ENCODE measurements around the gene UMPS.

DNA sequence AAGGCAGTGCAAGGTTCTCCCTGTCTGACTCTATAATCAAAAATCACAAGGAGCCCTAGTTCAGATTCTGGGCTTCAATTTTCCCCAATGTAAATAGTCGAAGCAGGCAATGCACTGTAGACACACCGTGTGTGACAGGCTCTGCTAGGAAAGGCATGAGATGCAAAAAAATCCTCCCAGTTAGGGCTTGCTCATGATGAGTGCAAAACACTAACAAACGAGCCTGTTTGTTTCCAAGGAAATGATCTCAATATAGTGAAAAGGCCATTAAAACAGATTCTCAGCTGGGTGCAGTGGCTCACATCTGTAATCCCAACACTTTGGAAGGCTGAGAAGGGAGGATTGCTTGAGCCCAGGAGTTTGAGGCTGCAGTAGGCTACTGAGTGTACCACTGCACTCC lies 55.7 kb downstream of the UMPS start:
- TF ChIP-seq, protein P1, sequence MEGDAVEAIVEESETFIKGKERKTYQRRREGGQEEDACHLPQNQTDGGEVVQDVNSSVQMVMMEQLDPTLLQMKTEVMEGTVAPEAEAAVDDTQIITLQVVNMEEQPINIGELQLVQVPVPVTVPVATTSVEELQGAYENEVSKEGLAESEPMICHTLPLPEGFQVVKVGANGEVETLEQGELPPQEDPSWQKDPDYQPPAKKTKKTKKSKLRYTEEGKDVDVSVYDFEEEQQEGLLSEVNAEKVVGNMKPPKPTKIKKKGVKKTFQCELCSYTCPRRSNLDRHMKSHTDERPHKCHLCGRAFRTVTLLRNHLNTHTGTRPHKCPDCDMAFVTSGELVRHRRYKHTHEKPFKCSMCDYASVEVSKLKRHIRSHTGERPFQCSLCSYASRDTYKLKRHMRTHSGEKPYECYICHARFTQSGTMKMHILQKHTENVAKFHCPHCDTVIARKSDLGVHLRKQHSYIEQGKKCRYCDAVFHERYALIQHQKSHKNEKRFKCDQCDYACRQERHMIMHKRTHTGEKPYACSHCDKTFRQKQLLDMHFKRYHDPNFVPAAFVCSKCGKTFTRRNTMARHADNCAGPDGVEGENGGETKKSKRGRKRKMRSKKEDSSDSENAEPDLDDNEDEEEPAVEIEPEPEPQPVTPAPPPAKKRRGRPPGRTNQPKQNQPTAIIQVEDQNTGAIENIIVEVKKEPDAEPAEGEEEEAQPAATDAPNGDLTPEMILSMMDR (conservative IDR thresholded peaks at IDR 0.05; ENCODE audit: low read depth, low read length) = no peak
- no peak for TF ChIP-seq RCOR1 (IDR thresholded peaks at IDR 0.05; ENCODE audit: insufficient replicate concordance, low read length)
- TF ChIP-seq CEBPB (IDR thresholded peaks at IDR 0.05; ENCODE audit: low read depth, low read length) = no peak
- no peak for TF ChIP-seq FOS (IDR thresholded peaks at IDR 0.05; ENCODE audit: low read depth, low read length)
- TF ChIP-seq MAZ (IDR thresholded peaks at IDR 0.05; ENCODE audit: borderline replicate concordance, low read depth, low read length) = no peak
- TF ChIP-seq NFE2L2 (IDR thresholded peaks at IDR 0.05; ENCODE audit: low read depth, low read length) = no peak
- TF ChIP-seq, protein P2, sequence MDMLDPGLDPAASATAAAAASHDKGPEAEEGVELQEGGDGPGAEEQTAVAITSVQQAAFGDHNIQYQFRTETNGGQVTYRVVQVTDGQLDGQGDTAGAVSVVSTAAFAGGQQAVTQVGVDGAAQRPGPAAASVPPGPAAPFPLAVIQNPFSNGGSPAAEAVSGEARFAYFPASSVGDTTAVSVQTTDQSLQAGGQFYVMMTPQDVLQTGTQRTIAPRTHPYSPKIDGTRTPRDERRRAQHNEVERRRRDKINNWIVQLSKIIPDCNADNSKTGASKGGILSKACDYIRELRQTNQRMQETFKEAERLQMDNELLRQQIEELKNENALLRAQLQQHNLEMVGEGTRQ (IDR thresholded peaks at IDR 0.05; ENCODE audit: low read depth, low read length) = no peak
- TF ChIP-seq RAD21 (IDR thresholded peaks at IDR 0.05; ENCODE audit: low read length) = no peak
- TF ChIP-seq POLR2A (IDR thresholded peaks at IDR 0.05; ENCODE audit: low read depth, low read length) = no peak
- TF ChIP-seq MAFK (IDR thresholded peaks at IDR 0.05; ENCODE audit: low read depth, low read length) = no peak
- no peak for TF ChIP-seq RFX5 (IDR thresholded peaks at IDR 0.05; ENCODE audit: low read depth, low read length)
- TF ChIP-seq, protein P3, sequence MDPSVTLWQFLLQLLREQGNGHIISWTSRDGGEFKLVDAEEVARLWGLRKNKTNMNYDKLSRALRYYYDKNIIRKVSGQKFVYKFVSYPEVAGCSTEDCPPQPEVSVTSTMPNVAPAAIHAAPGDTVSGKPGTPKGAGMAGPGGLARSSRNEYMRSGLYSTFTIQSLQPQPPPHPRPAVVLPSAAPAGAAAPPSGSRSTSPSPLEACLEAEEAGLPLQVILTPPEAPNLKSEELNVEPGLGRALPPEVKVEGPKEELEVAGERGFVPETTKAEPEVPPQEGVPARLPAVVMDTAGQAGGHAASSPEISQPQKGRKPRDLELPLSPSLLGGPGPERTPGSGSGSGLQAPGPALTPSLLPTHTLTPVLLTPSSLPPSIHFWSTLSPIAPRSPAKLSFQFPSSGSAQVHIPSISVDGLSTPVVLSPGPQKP (IDR thresholded peaks at IDR 0.05; ENCODE audit: borderline replicate concordance, low read depth, low read length) = no peak
- no peak for TF ChIP-seq MXI1 (IDR thresholded peaks at IDR 0.05; ENCODE audit: borderline replicate concordance, low read depth, low read length)
- TF ChIP-seq CHD1 (IDR thresholded peaks at IDR 0.05; ENCODE audit: low read depth, low read length) = no peak
